ENCODE data around the gene ADCY2. TPM values are rescaled to one million over a fixed set of nuclear protein-coding genes. Genes with fewer than 3 reads are reported as not detected.
A peak's percentile ranks its signal among the peaks of the same experiment; 100 is the strongest.

Gene ADCY2
- polyA plus RNA-seq, 4 donors: 0.87 to 3.7 (median 2.2) TPM

- Histone ChIP-seq H3K27me3 (ENCODE audit: control insufficient read depth in 3 of 3, insufficient read depth in 3 of 3, low read length in 3 of 3) (no peaks in the 10 kb centered on the region), H3K4me3 (ENCODE audit: low read depth in 1 of 3, low read length in 3 of 3) (no peak overlapping the region), H3K9me3 (ENCODE audit: control insufficient read depth in 2 of 2, insufficient read depth in 1 of 2, low read depth in 1 of 2, low read length in 1 of 2) (no peaks in the 10 kb centered on the region), H3K36me3 (ENCODE audit: control insufficient read depth in 3 of 3, insufficient read depth in 2 of 3, low read depth in 1 of 3, low read length in 3 of 3) (no peaks in the 10 kb centered on the region), H3K27ac (ENCODE audit: low read depth in 1 of 3, low read length in 2 of 3) (no peak overlapping the region), H3K4me1 (ENCODE audit: control insufficient read depth in 3 of 3, insufficient read depth in 2 of 3, low read depth in 1 of 3, low read length in 2 of 3) (no peaks in the 10 kb centered on the region)
- FAIRE-seq (no peak), DNase-seq (no peak)
- 85 to 89% (median 86%) methylated on average over 3 of the region's 3 CpGs for WGBS, 3 donors
Observed at GRCh38 chr5:7464182-7464581, 68.2 kb downstream of the ADCY2 start.

- Histone ChIP-seq H3K36me3 (ENCODE audit: control insufficient read depth in 3 of 3, insufficient read depth in 2 of 3, low read depth in 1 of 3, low read length in 3 of 3) (no peaks in the 10 kb centered on the region), H3K27me3 (ENCODE audit: control insufficient read depth in 3 of 3, insufficient read depth in 3 of 3, low read length in 3 of 3) (no peaks in the 10 kb centered on the region), H3K4me1 (ENCODE audit: control insufficient read depth in 3 of 3, insufficient read depth in 2 of 3, low read depth in 1 of 3, low read length in 2 of 3) (no peaks in the 10 kb centered on the region), H3K9me3 (ENCODE audit: control insufficient read depth in 2 of 2, insufficient read depth in 1 of 2, low read depth in 1 of 2, low read length in 1 of 2) (no peaks in the 10 kb centered on the region), H3K27ac (ENCODE audit: low read depth in 1 of 3, low read length in 2 of 3) (no peak overlapping the region), H3K4me3 (ENCODE audit: low read depth in 1 of 3, low read length in 3 of 3) (no peak overlapping the region)
- no peak for DNase-seq
- WGBS, 3 donors: 85 to 89% (median 88%) methylated on average over 7 of the region's 7 CpGs
- no peak for FAIRE-seq
Observed at GRCh38 chr5:7467179-7467578, 71.2 kb downstream of the ADCY2 start.

GRCh38 chr5:7468742-7469141 lies 72.8 kb downstream of the ADCY2 start:
- Histone ChIP-seq H3K36me3 (ENCODE audit: control insufficient read depth in 3 of 3, insufficient read depth in 2 of 3, low read depth in 1 of 3, low read length in 3 of 3) (no peaks in the 10 kb centered on the region), H3K4me1 (ENCODE audit: control insufficient read depth in 3 of 3, insufficient read depth in 2 of 3, low read depth in 1 of 3, low read length in 2 of 3) (no peaks in the 10 kb centered on the region), H3K4me3 (ENCODE audit: low read depth in 1 of 3, low read length in 3 of 3) (no peak overlapping the region), H3K27ac (ENCODE audit: low read depth in 1 of 3, low read length in 2 of 3) (no peak overlapping the region), H3K27me3 (ENCODE audit: control insufficient read depth in 3 of 3, insufficient read depth in 3 of 3, low read length in 3 of 3) (no peaks in the 10 kb centered on the region), H3K9me3 (ENCODE audit: control insufficient read depth in 2 of 2, insufficient read depth in 1 of 2, low read depth in 1 of 2, low read length in 1 of 2) (peaks cover 0 to 7% of the 10 kb centered on the region in 2 donors)
- no peak for FAIRE-seq
- 74 to 77% (median 76%) methylated on average over 2 of the region's 2 CpGs for WGBS, 3 donors
- no peak for DNase-seq

- FAIRE-seq (no peak), DNase-seq (no peak)
- Histone ChIP-seq H3K4me3 (ENCODE audit: low read depth in 1 of 3, low read length in 3 of 3) (no peak overlapping the region), H3K4me1 (ENCODE audit: control insufficient read depth in 3 of 3, insufficient read depth in 2 of 3, low read depth in 1 of 3, low read length in 2 of 3) (no peaks in the 10 kb centered on the region), H3K9me3 (ENCODE audit: control insufficient read depth in 2 of 2, insufficient read depth in 1 of 2, low read depth in 1 of 2, low read length in 1 of 2) (peaks cover 0 to 7% of the 10 kb centered on the region in 2 donors), H3K36me3 (ENCODE audit: control insufficient read depth in 3 of 3, insufficient read depth in 2 of 3, low read depth in 1 of 3, low read length in 3 of 3) (no peaks in the 10 kb centered on the region), H3K27me3 (ENCODE audit: control insufficient read depth in 3 of 3, insufficient read depth in 3 of 3, low read length in 3 of 3) (no peaks in the 10 kb centered on the region), H3K27ac (ENCODE audit: low read depth in 1 of 3, low read length in 2 of 3) (no peak overlapping the region)
- WGBS, 3 donors: 90 to 97% (median 94%) methylated on average over 1 of the region's 1 CpG
Observed at GRCh38 chr5:7471710-7472109, 75.8 kb downstream of the ADCY2 start.

GRCh38 chr5:7473115-7473514 lies 77.2 kb downstream of the ADCY2 start:
- no peaks in the 10 kb centered on the region for H3K27me3 ChIP-seq (ENCODE audit: control insufficient read depth in 3 of 3, insufficient read depth in 3 of 3, low read length in 3 of 3)
- H3K36me3 ChIP-seq (ENCODE audit: control insufficient read depth in 3 of 3, insufficient read depth in 2 of 3, low read depth in 1 of 3, low read length in 3 of 3): no peaks in the 10 kb centered on the region
- 84 to 90% (median 90%) methylated on average over 2 of the region's 2 CpGs for WGBS, 3 donors
- H3K27ac ChIP-seq (ENCODE audit: low read depth in 1 of 3, low read length in 2 of 3): no peak overlapping the region
- DNase-seq (no peak), FAIRE-seq (no peak)
- peaks cover 0 to 7% of the 10 kb centered on the region in 2 donors for H3K9me3 ChIP-seq (ENCODE audit: control insufficient read depth in 2 of 2, insufficient read depth in 1 of 2, low read depth in 1 of 2, low read length in 1 of 2)
- H3K4me1 ChIP-seq (ENCODE audit: control insufficient read depth in 3 of 3, insufficient read depth in 2 of 3, low read depth in 1 of 3, low read length in 2 of 3): no peaks in the 10 kb centered on the region
- no peak overlapping the region for H3K4me3 ChIP-seq (ENCODE audit: low read depth in 1 of 3, low read length in 3 of 3)

GRCh38 chr5:7473668-7474215 lies 77.8 kb downstream of the ADCY2 start:
- Histone ChIP-seq H3K4me3 (ENCODE audit: low read depth in 1 of 3, low read length in 3 of 3) (no peak overlapping the region), H3K27me3 (ENCODE audit: control insufficient read depth in 3 of 3, insufficient read depth in 3 of 3, low read length in 3 of 3) (no peaks in the 10 kb centered on the region), H3K36me3 (ENCODE audit: control insufficient read depth in 3 of 3, insufficient read depth in 2 of 3, low read depth in 1 of 3, low read length in 3 of 3) (no peaks in the 10 kb centered on the region), H3K4me1 (ENCODE audit: control insufficient read depth in 3 of 3, insufficient read depth in 2 of 3, low read depth in 1 of 3, low read length in 2 of 3) (no peaks in the 10 kb centered on the region), H3K27ac (ENCODE audit: low read depth in 1 of 3, low read length in 2 of 3) (no peak overlapping the region), H3K9me3 (ENCODE audit: control insufficient read depth in 2 of 2, insufficient read depth in 1 of 2, low read depth in 1 of 2, low read length in 1 of 2) (peaks cover 0 to 7% of the 10 kb centered on the region in 2 donors)
- 35 to 54% (median 45%) methylated on average over 1 of the region's 1 CpG for WGBS, 3 donors
- FAIRE-seq: no peak
- no peak for DNase-seq

GRCh38 chr5:7474821-7475403 lies 79.0 kb downstream of the ADCY2 start:
- FAIRE-seq: no peak
- no peaks in the 10 kb centered on the region for H3K4me1 ChIP-seq (ENCODE audit: control insufficient read depth in 3 of 3, insufficient read depth in 2 of 3, low read depth in 1 of 3, low read length in 2 of 3)
- no peak overlapping the region for H3K27ac ChIP-seq (ENCODE audit: low read depth in 1 of 3, low read length in 2 of 3)
- WGBS, 3 donors: 89 to 92% (median 90%) methylated on average over 12 of the region's 12 CpGs
- no peak overlapping the region for H3K4me3 ChIP-seq (ENCODE audit: low read depth in 1 of 3, low read length in 3 of 3)
- H3K27me3 ChIP-seq (ENCODE audit: control insufficient read depth in 3 of 3, insufficient read depth in 3 of 3, low read length in 3 of 3): no peaks in the 10 kb centered on the region
- H3K36me3 ChIP-seq (ENCODE audit: control insufficient read depth in 3 of 3, insufficient read depth in 2 of 3, low read depth in 1 of 3, low read length in 3 of 3): no peaks in the 10 kb centered on the region
- no peak for DNase-seq
- H3K9me3 ChIP-seq (ENCODE audit: control insufficient read depth in 2 of 2, insufficient read depth in 1 of 2, low read depth in 1 of 2, low read length in 1 of 2): peaks cover 0 to 7% of the 10 kb centered on the region in 2 donors

- 8 to 35% (median 16%) methylated on average over 1 of the region's 1 CpG for WGBS, 3 donors
- Histone ChIP-seq H3K36me3 (ENCODE audit: control insufficient read depth in 3 of 3, insufficient read depth in 2 of 3, low read depth in 1 of 3, low read length in 3 of 3) (no peaks in the 10 kb centered on the region), H3K4me3 (ENCODE audit: low read depth in 1 of 3, low read length in 3 of 3) (no peak overlapping the region), H3K27me3 (ENCODE audit: control insufficient read depth in 3 of 3, insufficient read depth in 3 of 3, low read length in 3 of 3) (no peaks in the 10 kb centered on the region), H3K4me1 (ENCODE audit: control insufficient read depth in 3 of 3, insufficient read depth in 2 of 3, low read depth in 1 of 3, low read length in 2 of 3) (no peaks in the 10 kb centered on the region), H3K27ac (ENCODE audit: low read depth in 1 of 3, low read length in 2 of 3) (no peak overlapping the region), H3K9me3 (ENCODE audit: control insufficient read depth in 2 of 2, insufficient read depth in 1 of 2, low read depth in 1 of 2, low read length in 1 of 2) (no peaks in the 10 kb centered on the region)
- DNase-seq (peak in 1 of 2 donors; percentile 10), FAIRE-seq (peak; percentile 26)
Observed at GRCh38 chr5:7478459-7478858, 82.5 kb downstream of the ADCY2 start.

GRCh38 chr5:7488734-7489133 lies 92.8 kb downstream of the ADCY2 start:
- Histone ChIP-seq H3K9me3 (ENCODE audit: control insufficient read depth in 2 of 2, insufficient read depth in 1 of 2, low read depth in 1 of 2, low read length in 1 of 2) (peaks cover 0 to 9% of the 10 kb centered on the region in 2 donors), H3K4me1 (ENCODE audit: control insufficient read depth in 3 of 3, insufficient read depth in 2 of 3, low read depth in 1 of 3, low read length in 2 of 3) (no peaks in the 10 kb centered on the region), H3K36me3 (ENCODE audit: control insufficient read depth in 3 of 3, insufficient read depth in 2 of 3, low read depth in 1 of 3, low read length in 3 of 3) (no peaks in the 10 kb centered on the region), H3K27me3 (ENCODE audit: control insufficient read depth in 3 of 3, insufficient read depth in 3 of 3, low read length in 3 of 3) (no peaks in the 10 kb centered on the region), H3K4me3 (ENCODE audit: low read depth in 1 of 3, low read length in 3 of 3) (no peak overlapping the region), H3K27ac (ENCODE audit: low read depth in 1 of 3, low read length in 2 of 3) (no peak overlapping the region)
- no peak for DNase-seq
- no peak for FAIRE-seq
- WGBS, 3 donors: 79 to 82% (median 81%) methylated on average over 7 of the region's 7 CpGs
